MV-4-11 (cell line): ENCODE measurements around the gene KCNK3.
"Not testable (repeated sequence)": the region's sequence is repeated elsewhere in the genome, so short reads cannot be mapped to it uniquely, and the experiment has no call there.

ENCODE experiments used
- DNase-seq: peaks from one replicate; lab custom pipeline; 2025; lab: John Stamatoyannopoulos, UW

Gene KCNK3

DNA sequence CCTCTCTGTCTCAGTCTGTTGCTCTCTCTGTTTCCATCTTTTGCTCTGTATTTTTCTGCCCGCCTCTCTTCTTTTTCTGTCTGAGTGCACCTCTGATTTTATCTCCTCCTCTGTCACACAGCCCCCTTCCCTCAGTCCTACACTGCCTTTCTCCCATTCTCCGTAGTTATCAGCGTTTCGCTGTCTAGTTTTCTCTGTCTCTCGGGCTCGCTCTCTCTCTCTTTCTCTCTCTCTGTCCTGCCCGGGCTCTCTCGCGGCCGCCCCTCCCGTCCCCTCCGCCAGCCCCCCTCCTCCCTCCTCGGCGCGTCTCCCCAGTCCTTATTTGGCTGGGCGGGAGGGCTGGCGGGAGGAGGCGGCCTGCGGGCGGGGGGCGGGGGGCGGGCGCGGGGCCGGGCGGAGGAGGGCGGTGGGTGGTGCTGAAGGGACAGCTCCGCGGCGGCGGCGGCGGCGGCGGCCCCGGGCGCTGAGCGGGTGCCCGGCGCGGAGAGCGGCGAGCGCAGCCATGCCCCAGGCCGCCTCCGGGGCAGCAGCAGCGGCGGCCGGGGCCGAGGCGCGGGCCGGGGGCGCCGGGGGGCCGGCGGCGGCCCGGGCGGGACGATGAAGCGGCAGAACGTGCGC is at the start of gene KCNK3:
KCNK3 (plus strand) TSS at position 444 of the 618 bp plus-strand sequence; CDS start at position 598, 154 bp downstream.
- DNase-seq, result no peak

DNA sequence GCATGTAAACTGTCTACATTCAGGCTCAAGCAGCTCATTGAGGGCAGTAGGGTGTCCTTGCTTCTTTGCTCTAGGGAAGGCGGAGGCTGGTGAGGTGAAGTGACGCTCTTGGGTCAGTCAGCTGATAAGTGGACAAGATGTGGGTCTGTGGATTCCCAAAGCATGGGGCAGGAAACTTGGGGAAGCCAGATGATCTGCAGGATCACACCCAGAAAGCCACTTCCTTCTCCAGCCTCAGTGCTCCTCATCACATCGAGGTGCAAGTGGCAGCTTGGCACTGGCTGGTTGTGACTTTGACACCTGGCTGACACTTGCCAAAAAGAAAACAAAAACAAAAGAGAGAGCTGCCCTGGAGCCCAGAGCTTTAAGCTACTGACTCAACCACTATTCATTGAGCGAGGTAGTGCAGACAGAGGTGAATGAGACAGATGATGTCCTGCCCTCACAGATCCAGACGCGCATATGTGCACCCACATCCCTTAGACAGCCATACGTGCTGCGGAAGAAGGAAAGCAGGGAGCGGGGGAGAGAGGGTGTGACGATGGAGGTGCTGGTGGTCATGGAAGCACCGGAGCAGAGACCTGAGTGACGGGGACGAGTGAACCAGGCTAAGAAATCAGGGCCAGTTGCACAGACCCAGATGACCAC is 48.2 kb upstream of the KCNK3 start:
- DNase-seq, result no peak

DNA sequence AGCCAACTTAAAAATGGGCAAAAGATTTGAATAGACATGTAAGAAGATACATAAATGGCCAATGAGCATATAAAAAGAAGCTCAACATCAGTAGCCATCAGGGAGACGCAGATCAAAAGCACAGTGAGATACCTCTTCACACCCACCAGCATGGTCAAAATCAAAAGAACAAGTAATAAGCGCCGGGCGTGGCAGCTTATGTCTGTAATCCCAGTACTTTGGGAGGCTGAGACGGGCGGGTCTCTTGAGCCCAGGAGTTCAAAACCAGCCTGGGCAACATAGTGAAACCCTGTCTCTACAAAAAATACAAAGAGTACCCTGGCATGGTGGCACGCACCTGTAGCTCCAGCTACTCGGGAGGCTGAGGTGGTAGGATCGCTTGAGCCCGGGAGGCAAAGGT is 46.8 kb upstream of the KCNK3 start:
- no peak for DNase-seq

DNA sequence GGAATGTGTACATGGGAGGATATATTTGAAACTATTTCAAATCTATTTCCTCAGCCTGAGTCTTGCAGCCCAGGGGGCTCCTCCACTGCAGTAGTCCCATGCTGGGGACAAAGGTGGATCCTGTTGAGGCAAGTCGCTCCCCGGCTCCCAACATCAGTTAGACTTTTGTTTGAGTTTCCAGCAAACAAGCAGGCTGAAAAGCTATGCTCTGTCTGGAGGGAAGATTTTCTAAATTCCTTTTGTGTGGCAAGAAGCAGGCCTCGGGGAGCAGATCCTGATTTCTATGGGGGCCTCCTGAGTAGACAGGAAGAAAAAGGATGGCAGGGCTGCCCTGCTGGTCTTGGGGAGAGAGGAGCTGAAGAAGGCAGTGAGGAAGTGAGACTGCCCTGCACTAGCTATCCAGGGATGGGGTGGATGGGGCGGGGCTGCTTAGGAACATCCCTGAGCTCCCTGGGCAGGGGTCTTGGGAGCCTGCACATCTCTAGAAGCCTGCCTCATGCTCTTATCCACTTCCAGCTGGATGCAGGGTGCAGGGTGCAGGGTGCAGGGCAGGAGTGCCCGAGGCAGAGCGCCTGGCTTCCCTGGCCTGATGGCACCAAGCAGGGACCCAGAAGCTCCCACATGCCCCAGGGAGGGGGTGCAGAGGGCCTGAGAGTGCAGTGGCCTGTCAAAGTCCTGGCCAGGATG is 45.4 kb upstream of the KCNK3 start:
- DNase-seq, result no peak

DNA sequence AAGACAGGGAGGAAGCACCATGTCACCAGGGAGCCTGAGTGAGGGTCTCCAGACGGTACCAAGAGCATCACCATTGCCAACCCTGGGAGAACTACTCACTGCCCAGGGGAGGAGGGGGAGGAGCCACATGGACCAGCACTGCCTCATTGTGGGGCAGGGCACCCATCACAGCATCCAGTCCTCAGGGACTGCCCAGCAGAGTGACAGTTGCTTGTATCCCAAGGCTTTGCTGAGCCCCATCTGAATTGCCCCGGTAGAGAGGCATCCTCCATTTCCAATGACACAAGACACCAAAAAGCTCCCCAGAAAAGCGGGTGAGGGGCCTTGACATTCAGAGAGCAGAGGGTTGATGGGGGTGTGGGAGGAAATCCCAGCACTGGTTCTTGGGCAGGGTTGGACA is 44.5 kb upstream of the KCNK3 start:
- DNase-seq, result no peak

DNA sequence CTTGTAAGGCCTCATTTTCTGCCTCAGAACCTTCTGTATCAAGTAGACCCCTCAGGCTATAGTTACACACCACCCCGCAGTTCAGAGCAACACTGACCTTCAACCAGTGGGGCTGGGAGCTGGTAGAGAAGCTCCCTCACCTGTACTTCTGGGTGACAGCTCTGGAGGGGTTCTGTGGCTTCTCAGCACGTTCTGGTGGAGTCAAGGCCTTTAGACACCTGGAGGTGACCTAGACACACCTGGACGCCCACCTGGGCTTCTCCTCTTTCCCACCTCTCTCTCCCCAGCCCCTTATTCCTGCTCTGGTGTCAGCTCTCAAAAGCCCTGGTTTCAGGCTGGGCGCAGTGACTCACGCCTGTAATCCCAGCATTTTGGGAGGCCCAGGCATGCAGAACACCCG is 44.0 kb upstream of the KCNK3 start:
- DNase-seq, result no peak

DNA sequence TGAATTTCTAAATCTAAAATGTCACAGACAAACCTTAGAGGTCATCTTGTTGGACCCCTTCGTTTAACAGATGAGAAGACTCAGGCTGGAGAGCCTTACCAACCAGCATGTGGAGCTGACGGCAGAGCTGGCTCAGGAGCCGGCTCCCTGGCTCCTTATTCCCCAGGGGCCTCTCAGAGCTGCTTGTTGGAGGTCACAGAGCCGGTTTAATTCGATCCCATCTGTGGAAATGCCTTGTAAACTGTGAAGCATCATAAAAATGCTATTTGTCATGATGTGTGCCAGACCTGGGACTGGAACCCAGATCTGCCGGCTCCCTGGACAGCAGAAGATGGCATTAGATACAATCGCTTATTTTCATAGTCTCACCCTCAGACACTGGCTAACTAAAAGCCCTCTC is 43.2 kb upstream of the KCNK3 start:
- DNase-seq, result no peak

DNA sequence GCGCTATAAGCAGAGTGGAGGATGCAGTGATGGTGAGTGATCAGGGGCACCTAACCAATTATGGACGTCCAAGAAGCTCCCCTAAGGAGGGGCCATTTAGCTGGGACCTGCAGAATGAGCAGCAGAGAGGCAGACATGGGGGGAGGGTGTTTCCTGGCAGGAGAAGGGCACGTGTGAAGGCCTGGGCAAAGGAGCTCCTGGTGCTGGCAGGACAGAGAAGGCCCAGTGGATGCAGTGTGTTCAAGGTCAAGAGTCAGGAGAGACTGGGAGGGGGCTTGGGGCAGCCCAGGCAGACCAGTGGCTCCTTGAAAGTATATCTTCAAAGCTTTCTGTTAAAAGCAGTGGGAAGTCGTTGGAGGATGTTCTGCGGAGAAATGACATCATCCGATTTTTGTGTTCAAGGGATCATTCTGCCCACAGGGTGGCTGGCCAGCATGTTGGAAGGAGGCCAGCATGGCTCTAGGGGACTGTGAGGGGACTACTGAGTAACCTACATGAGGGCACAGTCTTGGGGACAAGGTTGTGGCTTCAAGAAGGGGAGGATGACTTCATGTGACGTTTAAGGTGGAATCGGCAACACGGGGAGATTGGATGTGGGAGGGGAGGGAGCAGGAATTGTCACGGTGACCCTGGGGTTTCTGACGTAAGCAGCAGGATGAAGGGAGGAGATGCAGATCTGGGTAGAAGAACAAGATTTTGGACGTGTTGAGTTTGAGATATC is 42.4 kb upstream of the KCNK3 start:
- no peak for DNase-seq

DNA sequence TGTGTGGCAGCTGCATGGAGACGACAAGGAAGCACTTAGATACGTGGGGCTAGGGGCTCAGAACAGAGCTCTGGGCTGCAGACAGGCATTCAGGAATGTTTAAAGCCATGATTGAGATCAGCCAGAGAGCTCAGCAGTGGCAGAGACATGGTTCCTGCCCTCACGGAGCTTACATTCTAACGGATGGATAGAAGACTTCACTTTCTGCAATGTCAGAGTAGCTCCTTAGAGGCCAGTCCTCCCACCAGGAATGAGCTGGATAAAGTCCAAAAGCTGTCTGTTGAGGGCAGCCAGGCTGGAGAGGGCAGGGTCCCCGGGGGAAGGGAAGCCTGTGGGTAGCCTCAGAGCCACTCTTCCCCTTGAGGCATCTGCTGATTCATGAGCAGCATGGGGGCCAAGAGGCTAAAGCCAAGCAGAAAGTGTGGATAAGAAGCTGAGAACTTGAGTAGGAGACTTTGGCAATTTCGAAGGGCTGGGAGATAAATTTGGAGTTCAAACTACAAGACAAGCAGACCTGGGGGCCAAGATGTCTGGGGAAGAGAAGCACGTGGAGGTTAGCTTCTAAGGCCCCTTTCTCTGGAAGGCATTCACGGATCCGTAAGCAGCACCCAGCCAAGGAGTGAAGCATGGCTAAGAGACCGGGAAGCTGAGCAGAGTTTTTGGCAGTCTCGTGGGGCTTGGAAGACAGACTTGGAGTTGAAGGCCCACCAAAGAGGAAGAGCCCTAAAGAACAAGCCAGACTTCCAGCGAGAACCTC is 41.6 kb upstream of the KCNK3 start:
- DNase-seq, result no peak

DNA sequence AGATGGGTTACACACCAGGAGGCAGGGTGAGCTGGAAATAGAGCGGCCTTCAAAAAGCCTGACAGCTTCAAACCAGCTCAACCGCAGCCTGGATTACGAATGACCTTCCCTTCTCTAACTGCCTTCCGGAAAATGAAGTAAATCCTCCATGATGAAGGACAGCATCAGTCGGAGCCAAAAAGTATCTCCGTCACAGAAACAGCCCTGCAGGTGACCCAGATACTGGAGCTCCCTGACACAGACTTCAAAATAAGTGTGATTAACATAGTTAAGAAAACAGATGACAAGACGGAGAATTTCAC is 41.1 kb upstream of the KCNK3 start:
- no peak for DNase-seq

DNA sequence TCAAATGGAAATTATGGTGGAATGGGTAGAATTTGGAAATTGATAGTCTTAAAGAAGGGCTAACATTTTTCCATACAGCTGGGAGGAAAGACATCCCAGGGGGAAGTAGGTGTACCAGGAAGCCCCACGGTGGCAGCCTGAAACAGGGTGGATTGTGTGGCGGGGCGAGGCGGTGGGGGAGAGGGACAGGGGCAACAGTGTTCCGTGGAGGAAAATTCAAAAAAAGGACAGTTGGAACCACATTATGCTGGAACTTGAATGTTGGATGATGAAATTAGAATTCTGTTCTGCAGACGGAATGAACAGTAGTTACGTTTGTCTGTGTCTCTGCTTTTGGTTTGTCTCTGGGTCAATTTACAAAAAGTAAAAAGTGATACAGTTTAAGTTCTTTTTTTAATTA is 40.7 kb upstream of the KCNK3 start:
- no peak for DNase-seq

DNA sequence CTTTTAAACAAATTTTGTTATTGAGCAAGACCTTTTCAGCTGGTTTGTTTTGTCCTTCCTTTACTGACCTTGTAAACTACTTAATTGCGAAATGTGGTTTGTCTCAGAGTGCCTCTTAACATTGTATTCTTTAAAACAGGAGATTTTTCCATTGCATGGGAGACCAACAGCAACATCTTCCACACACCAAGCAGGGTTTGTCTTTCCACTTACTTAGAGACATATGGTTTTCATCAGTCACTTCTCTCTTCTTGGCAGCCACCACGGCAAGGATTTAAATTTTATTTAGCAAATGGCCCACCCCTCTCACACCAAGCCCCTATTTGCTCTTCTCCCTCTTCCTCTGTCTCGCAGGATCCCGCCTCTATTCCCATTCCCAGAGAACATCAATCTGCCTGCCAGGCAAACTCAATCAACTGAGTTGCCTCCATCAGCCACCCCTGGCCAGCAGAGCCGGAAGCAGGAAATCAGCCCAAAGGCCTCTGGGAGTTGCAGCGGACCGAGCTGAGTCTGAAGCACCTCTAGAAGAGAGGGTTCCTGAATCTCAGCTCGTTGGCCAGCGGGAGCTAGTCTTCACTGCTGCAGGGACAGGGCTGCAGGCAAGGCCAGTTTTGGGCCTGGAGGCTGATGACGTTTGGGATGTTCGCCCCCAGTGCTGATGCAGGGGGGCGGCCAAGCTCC is 40.0 kb upstream of the KCNK3 start:
- DNase-seq, result no peak

DNA sequence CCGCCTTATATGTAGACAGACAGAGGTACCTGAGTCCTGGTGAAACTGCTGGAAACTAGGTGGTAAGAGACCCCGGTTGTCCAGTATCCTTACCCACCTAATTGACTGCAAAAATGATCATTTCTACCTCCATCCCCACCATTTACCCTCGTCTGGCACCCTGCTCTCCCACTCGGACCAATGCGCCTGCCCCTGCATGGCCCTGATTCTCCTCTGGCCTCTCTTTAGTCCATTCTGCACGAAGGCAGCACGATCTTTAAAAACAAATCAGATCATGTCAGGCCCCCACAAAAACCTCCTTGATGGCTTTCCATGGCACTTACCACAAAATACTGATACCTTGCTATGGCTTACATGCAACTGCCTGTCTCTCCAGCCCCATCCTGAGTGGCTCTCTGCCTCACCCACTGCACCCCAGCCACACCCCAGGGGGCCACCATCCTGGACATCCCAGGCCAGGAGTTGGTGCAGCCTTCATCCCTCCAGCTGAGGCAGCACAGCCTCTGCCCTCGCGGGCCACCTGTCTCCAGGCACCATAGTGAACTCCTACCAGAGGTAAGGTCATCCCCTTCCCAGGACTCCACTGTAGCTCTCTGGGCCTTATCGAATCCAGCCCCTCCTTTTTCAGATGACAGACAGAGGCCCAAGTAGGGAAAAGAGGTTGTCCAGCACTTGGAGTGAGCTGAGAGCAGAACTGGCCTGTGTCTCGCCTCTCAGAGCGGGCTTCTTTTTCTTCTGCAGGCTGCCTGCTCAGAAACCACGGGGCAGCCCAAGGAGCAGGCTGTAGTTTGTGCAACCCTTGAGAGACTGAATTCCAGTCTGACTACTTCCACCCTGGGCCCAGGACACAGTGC is 39.1 kb upstream of the KCNK3 start:
- no peak for DNase-seq

DNA sequence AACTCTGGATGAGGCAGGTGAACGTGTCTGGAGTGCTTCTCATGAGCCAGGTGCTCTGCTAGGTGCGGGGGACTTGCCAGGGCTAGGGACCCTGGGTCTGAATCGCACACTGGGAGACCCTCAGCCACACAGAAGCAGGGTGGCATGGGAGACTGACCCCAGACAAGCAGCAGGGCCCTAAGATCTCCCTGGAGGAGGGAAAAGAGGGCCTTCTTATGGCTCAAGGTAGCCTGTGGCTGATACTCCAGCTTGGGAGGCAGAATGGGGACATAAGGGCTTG is 38.5 kb upstream of the KCNK3 start:
- DNase-seq, result no peak

DNA sequence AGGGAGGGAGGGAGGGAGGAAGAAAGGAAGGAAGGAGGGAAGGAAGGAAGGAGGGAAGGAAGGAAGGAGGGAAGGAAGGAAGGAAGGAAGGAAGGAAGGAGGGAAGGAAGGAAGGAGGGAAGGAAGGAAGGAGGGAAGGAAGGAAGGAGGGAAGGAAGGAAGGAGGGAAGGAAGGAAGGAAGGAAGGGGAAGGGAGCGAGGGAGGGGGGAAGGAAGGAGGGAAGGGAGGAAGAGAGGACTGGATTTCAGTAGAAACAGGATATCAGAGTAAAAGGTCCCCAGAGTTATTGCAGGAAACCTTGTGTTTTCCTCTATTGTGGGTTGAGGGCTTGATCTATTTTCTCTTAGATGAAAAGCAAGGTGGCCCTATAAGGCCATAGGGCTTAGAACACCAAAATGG is 37.4 kb upstream of the KCNK3 start:
- DNase-seq, result not testable (repeated sequence)

DNA sequence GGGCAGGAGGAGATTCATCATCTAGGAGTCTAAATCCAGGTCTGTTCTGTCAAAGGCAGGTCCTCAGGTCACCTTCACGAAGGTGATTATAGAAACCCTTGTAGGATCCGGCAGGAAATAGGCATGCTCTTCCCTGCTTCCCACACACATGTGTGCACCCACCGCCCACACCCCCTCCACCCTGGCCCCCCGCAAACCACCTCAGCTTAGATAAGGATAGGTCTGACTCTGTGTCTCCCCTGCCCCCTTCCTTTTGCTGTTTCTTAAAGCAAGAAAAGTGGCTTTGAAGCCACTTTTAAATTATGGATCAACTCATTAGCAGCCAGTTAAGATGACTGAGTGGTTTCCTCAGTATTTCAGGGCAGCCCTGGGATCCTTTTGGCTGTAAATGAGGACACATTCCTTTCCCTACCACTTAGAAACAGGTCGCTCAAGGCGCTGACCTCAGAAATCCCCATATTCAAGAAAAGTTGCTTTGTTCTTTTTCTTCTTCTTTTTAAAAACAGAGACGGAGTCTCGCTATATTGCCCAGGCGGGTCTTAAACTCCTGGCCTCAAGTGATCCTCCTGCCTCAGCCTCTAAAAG is 36.8 kb upstream of the KCNK3 start:
- no peak for DNase-seq

DNA sequence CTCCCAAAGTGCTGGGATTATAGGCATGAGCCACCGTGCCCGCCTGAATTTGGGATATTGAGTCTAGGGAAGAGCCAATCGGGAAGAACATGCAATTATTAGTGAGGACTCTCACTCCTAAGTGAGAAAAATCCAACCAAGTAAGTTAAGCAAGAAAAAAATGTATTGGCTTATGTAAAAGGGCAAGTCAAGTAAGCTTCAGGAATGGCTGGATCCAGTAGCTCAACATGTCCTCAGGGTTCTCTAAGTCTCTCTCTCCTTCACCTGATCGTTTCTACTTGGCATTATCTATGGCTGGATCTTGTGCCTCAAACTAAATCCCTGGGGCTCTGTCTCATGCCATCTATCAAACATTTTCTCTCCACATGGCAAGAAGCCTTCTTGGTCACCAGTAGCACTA is 35.3 kb upstream of the KCNK3 start:
- no peak for DNase-seq

DNA sequence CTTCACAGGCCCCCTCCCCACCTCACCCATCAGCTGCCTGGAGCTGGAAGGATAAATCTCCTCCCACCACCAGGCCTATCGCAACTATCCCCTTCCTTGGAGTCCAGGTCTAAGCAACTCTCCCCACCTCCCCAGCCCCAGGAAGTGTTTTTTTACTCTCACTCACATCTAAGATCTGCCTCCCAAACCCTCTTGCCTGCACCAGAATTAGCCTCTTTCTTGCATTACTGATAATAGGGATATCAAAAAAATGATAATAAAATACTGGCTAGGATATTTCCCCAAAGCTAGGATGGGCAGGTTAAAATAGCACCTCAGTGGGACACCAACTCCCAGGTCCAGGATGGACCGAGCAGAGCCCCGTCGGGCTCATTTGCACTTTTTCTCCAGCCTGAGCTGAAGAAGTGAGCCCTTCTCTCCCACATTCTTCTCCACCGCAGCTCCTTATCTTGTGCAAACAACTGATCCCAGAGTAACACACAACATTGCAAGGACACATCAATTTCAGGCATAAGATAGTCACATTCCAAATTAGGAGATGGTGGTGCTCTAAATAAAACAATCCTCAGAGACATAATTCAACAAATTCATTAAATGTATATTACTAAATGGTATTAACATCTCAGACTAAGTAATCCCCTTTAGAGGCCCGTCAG is 33.7 kb upstream of the KCNK3 start:
- DNase-seq, result no peak

DNA sequence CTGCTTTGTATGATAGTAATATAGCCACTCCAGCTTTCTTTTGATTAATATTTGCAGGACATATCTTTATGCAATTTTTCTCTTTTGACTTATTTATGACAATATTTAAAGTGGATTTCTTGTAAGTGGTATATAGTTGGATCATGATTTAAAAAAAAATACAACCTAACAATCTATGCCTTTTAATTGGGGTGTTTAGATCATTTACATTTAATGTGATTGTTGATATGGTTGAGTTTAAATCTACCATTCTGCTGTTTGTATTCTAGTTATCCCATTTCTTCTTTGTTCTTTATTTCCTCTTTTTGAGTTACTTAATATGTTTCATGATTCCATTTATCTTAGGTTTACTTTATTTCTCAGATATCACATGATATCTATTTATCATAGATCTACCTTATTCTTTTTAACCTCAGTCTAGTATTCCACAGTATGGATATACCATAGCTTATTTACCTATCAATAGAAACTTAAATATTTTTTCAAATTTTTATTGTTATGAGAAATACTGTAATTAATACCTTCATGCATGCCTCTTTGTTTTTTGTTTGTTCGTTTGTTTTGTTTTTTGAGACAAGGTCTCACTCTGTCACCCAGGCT is 32.1 kb upstream of the KCNK3 start:
- DNase-seq, result no peak

DNA sequence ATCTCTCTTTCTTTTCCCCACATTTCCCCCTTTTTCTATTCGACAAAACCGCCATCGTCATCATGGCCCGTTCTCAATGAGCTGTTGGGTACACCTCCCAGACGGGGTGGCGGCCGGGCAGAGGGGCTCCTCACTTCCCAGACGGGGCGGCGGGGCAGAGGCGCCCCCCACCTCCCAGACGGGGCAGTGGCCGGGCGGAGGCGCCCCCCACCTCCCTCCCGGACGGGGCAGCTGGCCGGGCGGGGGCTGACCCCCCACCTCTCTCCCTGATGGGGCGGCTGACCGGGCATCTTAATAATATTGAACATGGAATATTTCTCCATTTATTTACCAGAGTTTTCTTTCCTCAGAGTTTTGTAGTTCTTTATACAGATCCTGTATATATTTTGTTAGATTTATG is 27.2 kb upstream of the KCNK3 start:
- DNase-seq, result not testable (repeated sequence)
